HEK293 (cell line): Measurements from ENCODE around the gene PERCC1.

Experiments
- CTCF ChIA-PET: fragments of 350-600 bp; formaldehyde crosslinking; extraction: SDS; loops from one replicate; lab custom pipeline; 2021; ENCODE audit warnings: antibody characterized with exemption; lab: Yijun Ruan, JAX
- POLR2A ChIA-PET: fragments of 300-600 bp; formaldehyde crosslinking; extraction: SDS; loops from one replicate; lab custom pipeline; 2020; ENCODE audit warnings: antibody characterized with exemption, inconsistent platforms; lab: Yijun Ruan, JAX
- H3K27ac ChIP-seq: fragments of 200-500 bp; sonication (Bioruptor generic); 2 replicates; pipeline ENCODE4 v1.5.1; 2014; ENCODE audit warnings: low read depth, low read length, control low read depth, inconsistent platforms; ENCODE audit errors: extremely low read depth
- H3K36me3 ChIP-seq, 2 experiments: fragments of 200-500 bp in 1 of 2; sonication (Bioruptor generic) in 1 of 2; 1 replicate in 1 of 2; 2 replicates in 1 of 2; pipeline ENCODE4 v1.5.1; 2014 to 2017; ENCODE audit warnings: inconsistent platforms in 2 of 2, low read length in 2 of 2; ENCODE audit not compliant: control insufficient read depth in 2 of 2, insufficient read depth in 1 of 2
- H3K4me1 ChIP-seq: fragments of 200-500 bp; sonication (Bioruptor generic); 2 replicates; pipeline ENCODE4 v1.5.1; 2014; ENCODE audit warnings: mild to moderate bottlenecking, low read length, inconsistent platforms; ENCODE audit not compliant: control insufficient read depth, insufficient read depth
- H3K4me3 ChIP-seq: 2 replicates; pipeline ENCODE4 v1.5.1; 2011; ENCODE audit warnings: low read depth, mild to moderate bottlenecking, control low read depth, low read length, moderate library complexity
- H3K9me3 ChIP-seq: fragments of 200-500 bp; sonication (Bioruptor generic); 2 replicates; pipeline ENCODE4 v1.5.1; 2014; ENCODE audit warnings: low read depth, low read length, inconsistent platforms; ENCODE audit not compliant: control insufficient read depth, insufficient read depth
- BCL6B ChIP-seq: fragments of 450-650 bp; formaldehyde crosslinking; IDR thresholded peaks from 2 replicates; pipeline ENCODE4 v1.5.1; 2017; ENCODE audit warnings: missing biosample characterization, missing genetic modification characterization
- KLF16 ChIP-seq: fragments of 450-650 bp; formaldehyde crosslinking; IDR thresholded peaks from 2 replicates; pipeline ENCODE4 v1.5.1; 2017; ENCODE audit warnings: missing biosample characterization, missing genetic modification characterization
- MEIS1 ChIP-seq: sonication (generic); formaldehyde crosslinking; IDR thresholded peaks from 2 replicates; pipeline ENCODE4 v1.8.1; 2022; ENCODE audit warnings: missing genetic modification reagents, mild to moderate bottlenecking, borderline replicate concordance
- SCRT1 ChIP-seq: fragments of 450-650 bp; formaldehyde crosslinking; IDR thresholded peaks from 2 replicates; pipeline ENCODE4 v1.5.1; 2016; ENCODE audit warnings: missing biosample characterization, missing genetic modification characterization, borderline replicate concordance
- TSHZ1 ChIP-seq: fragments of 450-650 bp; formaldehyde crosslinking; IDR thresholded peaks from 2 replicates; pipeline ENCODE4 v1.5.1; 2016; ENCODE audit warnings: missing biosample characterization, missing genetic modification characterization, borderline replicate concordance
- ZNF133 ChIP-seq: fragments of 450-650 bp; formaldehyde crosslinking; IDR thresholded peaks from 2 replicates; pipeline ENCODE4 v1.5.1; 2016; ENCODE audit warnings: missing biosample characterization, missing genetic modification characterization
- ZNF155 ChIP-seq: fragments of 450-650 bp; formaldehyde crosslinking; IDR thresholded peaks from 2 replicates; pipeline ENCODE4 v1.5.1; 2016; ENCODE audit warnings: missing biosample characterization, missing genetic modification characterization
- ZNF184 ChIP-seq: fragments of 450-650 bp; IDR thresholded peaks from 2 replicates; pipeline ENCODE4 v1.5.1; 2018; ENCODE audit warnings: missing biosample characterization, mild to moderate bottlenecking, missing genetic modification characterization
- ZNF211 ChIP-seq: fragments of 450-650 bp; formaldehyde crosslinking; IDR thresholded peaks from 2 replicates; pipeline ENCODE4 v1.5.1; 2016; ENCODE audit warnings: low read depth, missing biosample characterization, missing genetic modification characterization
- ZNF223 ChIP-seq: fragments of 450-650 bp; formaldehyde crosslinking; IDR thresholded peaks from 2 replicates; pipeline ENCODE4 v1.5.1; 2016; ENCODE audit warnings: missing biosample characterization, missing genetic modification characterization
- ZNF394 ChIP-seq: fragments of 450-650 bp; formaldehyde crosslinking; IDR thresholded peaks from 2 replicates; pipeline ENCODE4 v1.5.1; 2016; ENCODE audit warnings: missing biosample characterization, missing genetic modification characterization, mild to moderate bottlenecking, moderate library complexity, borderline replicate concordance
- ZNF433 ChIP-seq: fragments of 450-650 bp; formaldehyde crosslinking; IDR thresholded peaks from 2 replicates; pipeline ENCODE4 v1.5.1; 2016; ENCODE audit warnings: missing biosample characterization, missing genetic modification characterization, low read depth
- ZNF510 ChIP-seq: fragments of 450-650 bp; formaldehyde crosslinking; IDR thresholded peaks from 2 replicates; pipeline ENCODE4 v1.5.1; 2018; ENCODE audit warnings: mild to moderate bottlenecking, missing genetic modification characterization, missing biosample characterization; ENCODE audit not compliant: insufficient replicate concordance
- ZNF544 ChIP-seq: fragments of 450-650 bp; formaldehyde crosslinking; IDR thresholded peaks from 2 replicates; pipeline ENCODE4 v1.5.0; 2017; ENCODE audit warnings: missing biosample characterization, missing genetic modification characterization
- ZNF558 ChIP-seq: fragments of 450-650 bp; formaldehyde crosslinking; IDR thresholded peaks from 2 replicates; pipeline ENCODE4 v1.5.1; 2016; ENCODE audit warnings: missing biosample characterization, missing genetic modification characterization
- ZNF776 ChIP-seq: fragments of 450-650 bp; formaldehyde crosslinking; IDR thresholded peaks from 2 replicates; pipeline ENCODE4 v1.5.0; 2017; ENCODE audit warnings: missing biosample characterization, missing genetic modification characterization, borderline replicate concordance
- ZSCAN4 ChIP-seq: fragments of 450-650 bp; formaldehyde crosslinking; IDR thresholded peaks from 2 replicates; pipeline ENCODE4 v1.5.1; 2017; ENCODE audit warnings: missing biosample characterization, missing genetic modification characterization
- TF ChIP-seq, protein P1 (sequence below): fragments of 450-650 bp; formaldehyde crosslinking; IDR thresholded peaks from 2 replicates; pipeline ENCODE4 v1.5.1; 2016; ENCODE audit warnings: missing biosample characterization, missing genetic modification characterization
- TF ChIP-seq, protein P2 (sequence below): fragments of 450-650 bp; formaldehyde crosslinking; IDR thresholded peaks from 2 replicates; pipeline ENCODE4 v1.5.1; 2016; ENCODE audit warnings: missing biosample characterization, missing genetic modification characterization
- TF ChIP-seq, protein P3 (sequence below): fragments of 450-650 bp; formaldehyde crosslinking; IDR thresholded peaks from 2 replicates; pipeline ENCODE4 v1.5.1; 2016; ENCODE audit warnings: missing biosample characterization, missing genetic modification characterization

Gene PERCC1

GRCh38 chr16:1464196-1464893 lies 33.5 kb downstream of the PERCC1 start (continued):
- TF ChIP-seq ZNF776 (tag by site-specific recombination) (no peak), ZNF510 (tag by site-specific recombination) (no peak), ZSCAN4 (no peak)
- TF ChIP-seq, protein P1, sequence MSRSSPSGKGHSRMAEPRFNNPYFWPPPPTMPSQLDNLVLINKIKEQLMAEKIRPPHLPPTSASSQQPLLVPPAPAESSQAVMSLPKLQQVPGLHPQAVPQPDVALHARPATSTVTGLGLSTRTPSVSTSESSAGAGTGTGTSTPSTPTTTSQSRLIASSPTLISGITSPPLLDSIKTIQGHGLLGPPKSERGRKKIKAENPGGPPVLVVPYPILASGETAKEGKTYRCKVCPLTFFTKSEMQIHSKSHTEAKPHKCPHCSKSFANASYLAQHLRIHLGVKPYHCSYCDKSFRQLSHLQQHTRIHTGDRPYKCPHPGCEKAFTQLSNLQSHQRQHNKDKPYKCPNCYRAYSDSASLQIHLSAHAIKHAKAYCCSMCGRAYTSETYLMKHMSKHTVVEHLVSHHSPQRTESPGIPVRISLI (tag by site-specific recombination), result no peak

DNA sequence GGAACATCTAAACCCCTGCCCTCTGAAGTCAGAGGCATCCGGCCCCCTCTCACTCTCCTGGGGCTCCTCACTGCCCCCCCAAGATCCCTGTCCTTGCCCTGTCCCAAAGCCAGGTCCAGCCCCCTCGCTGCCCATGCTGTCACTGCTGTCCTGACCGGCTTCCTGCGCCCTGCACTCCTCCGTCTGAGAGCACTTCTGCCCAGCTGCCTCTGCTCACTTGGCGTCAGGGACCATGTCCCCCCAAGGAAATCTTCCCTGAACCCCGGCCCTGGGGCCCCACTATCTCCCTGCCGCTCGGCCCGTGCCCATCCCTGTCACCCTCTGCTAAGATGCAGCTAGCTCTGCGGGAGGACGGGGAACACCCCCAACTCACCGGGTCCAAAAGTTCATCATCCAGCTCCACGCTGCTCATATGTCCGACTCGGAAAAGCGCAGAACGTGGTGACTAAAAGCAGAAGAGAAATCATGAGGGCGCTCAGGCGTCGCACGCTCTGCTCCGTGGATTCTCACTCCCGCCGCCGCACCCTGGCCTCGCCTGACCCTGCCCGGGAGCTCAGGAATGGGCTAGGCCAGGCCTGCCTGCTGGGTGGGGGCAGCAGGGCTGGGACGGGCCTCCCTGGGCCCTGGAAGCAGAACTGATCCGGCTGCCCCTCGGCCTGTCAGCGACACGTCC lies 34.2 kb downstream of the PERCC1 start:
- Histone ChIP-seq H3K4me1 (no peaks in the 10 kb centered on the region), H3K36me3 (peaks cover 0 to 27% of the 10 kb centered on the region in 2 experiments; a peak in 1 of 3 replicates), H3K9me3 (no peaks in the 10 kb centered on the region), H3K4me3 (no peak overlapping the region), H3K27ac (no peak overlapping the region)
- TF ChIP-seq BCL6B (tag by site-specific recombination), result no peak
- TF ChIP-seq ZNF133 (tag by site-specific recombination), result no peak
- TF ChIP-seq KLF16 (tag by site-specific recombination), result no peak
- TF ChIP-seq ZNF544 (tag by site-specific recombination), result no peak
- no peak for TF ChIP-seq SCRT1 (tag by site-specific recombination)
- no peak for TF ChIP-seq ZNF394 (tag by site-specific recombination)
- TF ChIP-seq, protein P2, sequence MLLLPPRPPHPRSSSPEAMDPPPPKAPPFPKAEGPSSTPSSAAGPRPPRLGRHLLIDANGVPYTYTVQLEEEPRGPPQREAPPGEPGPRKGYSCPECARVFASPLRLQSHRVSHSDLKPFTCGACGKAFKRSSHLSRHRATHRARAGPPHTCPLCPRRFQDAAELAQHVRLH (tag by site-specific recombination), result no peak
- TF ChIP-seq ZNF223 (tag by site-specific recombination), result no peak
- TF ChIP-seq TSHZ1 (tag by site-specific recombination), result no peak
- TF ChIP-seq, protein P3, sequence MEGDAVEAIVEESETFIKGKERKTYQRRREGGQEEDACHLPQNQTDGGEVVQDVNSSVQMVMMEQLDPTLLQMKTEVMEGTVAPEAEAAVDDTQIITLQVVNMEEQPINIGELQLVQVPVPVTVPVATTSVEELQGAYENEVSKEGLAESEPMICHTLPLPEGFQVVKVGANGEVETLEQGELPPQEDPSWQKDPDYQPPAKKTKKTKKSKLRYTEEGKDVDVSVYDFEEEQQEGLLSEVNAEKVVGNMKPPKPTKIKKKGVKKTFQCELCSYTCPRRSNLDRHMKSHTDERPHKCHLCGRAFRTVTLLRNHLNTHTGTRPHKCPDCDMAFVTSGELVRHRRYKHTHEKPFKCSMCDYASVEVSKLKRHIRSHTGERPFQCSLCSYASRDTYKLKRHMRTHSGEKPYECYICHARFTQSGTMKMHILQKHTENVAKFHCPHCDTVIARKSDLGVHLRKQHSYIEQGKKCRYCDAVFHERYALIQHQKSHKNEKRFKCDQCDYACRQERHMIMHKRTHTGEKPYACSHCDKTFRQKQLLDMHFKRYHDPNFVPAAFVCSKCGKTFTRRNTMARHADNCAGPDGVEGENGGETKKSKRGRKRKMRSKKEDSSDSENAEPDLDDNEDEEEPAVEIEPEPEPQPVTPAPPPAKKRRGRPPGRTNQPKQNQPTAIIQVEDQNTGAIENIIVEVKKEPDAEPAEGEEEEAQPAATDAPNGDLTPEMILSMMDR, result no peak
- no peak for TF ChIP-seq ZNF184 (tag by site-specific recombination)
- TF ChIP-seq MEIS1 (CRISPR knock-in tag), result no peak
- no peak for TF ChIP-seq ZNF558 (tag by site-specific recombination)
- no peak for TF ChIP-seq ZNF211
- TF ChIP-seq ZNF155, result no peak
- no peak for TF ChIP-seq ZNF433
- ChIA-PET CTCF (interaction anchor here (0.7 to 1.3 kb wide), 2 partner anchors 23 to 101 kb away, joined by 3 to 4 read pairs; no protein-coding TSS in a partner anchor), POLR2A (no interaction called here)
